HEK293 (cell line): ENCODE results near the gene STIL.

Experiments
- CTCF ChIA-PET: fragments of 350-600 bp; formaldehyde crosslinking; extraction: SDS; loops from one replicate; lab custom pipeline; 2021; ENCODE audit warnings: antibody characterized with exemption; lab: Yijun Ruan, JAX
- POLR2A ChIA-PET: fragments of 300-600 bp; formaldehyde crosslinking; extraction: SDS; loops from one replicate; lab custom pipeline; 2020; ENCODE audit warnings: antibody characterized with exemption, inconsistent platforms; lab: Yijun Ruan, JAX
- H3K27ac ChIP-seq: fragments of 200-500 bp; sonication (Bioruptor generic); 2 replicates; pipeline ENCODE4 v1.5.1; 2014; ENCODE audit warnings: low read depth, low read length, control low read depth, inconsistent platforms; ENCODE audit errors: extremely low read depth
- H3K36me3 ChIP-seq, 2 experiments: fragments of 200-500 bp in 1 of 2; sonication (Bioruptor generic) in 1 of 2; 1 replicate in 1 of 2; 2 replicates in 1 of 2; pipeline ENCODE4 v1.5.1; 2014 to 2017; ENCODE audit warnings: inconsistent platforms in 2 of 2, low read length in 2 of 2; ENCODE audit not compliant: control insufficient read depth in 2 of 2, insufficient read depth in 1 of 2
- H3K4me1 ChIP-seq: fragments of 200-500 bp; sonication (Bioruptor generic); 2 replicates; pipeline ENCODE4 v1.5.1; 2014; ENCODE audit warnings: mild to moderate bottlenecking, low read length, inconsistent platforms; ENCODE audit not compliant: control insufficient read depth, insufficient read depth
- H3K4me3 ChIP-seq: 2 replicates; pipeline ENCODE4 v1.5.1; 2011; ENCODE audit warnings: low read depth, mild to moderate bottlenecking, control low read depth, low read length, moderate library complexity
- H3K9me3 ChIP-seq: fragments of 200-500 bp; sonication (Bioruptor generic); 2 replicates; pipeline ENCODE4 v1.5.1; 2014; ENCODE audit warnings: low read depth, low read length, inconsistent platforms; ENCODE audit not compliant: control insufficient read depth, insufficient read depth
- KLF10 ChIP-seq: fragments of 450-650 bp; IDR thresholded peaks from 2 replicates; pipeline ENCODE4 v1.5.1; 2018; ENCODE audit warnings: missing biosample characterization, mild to moderate bottlenecking, missing genetic modification characterization
- MYNN ChIP-seq: fragments of 450-650 bp; formaldehyde crosslinking; IDR thresholded peaks from 2 replicates; pipeline ENCODE4 v1.5.1; 2016; ENCODE audit warnings: missing biosample characterization, missing genetic modification characterization, borderline replicate concordance
- OSR2 ChIP-seq: fragments of 450-650 bp; formaldehyde crosslinking; IDR thresholded peaks from 2 replicates; pipeline ENCODE4 v1.5.1; 2016; ENCODE audit warnings: missing biosample characterization, missing genetic modification characterization
- PRDM1 ChIP-seq: fragments of 450-650 bp; formaldehyde crosslinking; IDR thresholded peaks from 2 replicates; pipeline ENCODE4; 2016; ENCODE audit warnings: missing biosample characterization, missing genetic modification characterization
- WT1 ChIP-seq: fragments of 450-650 bp; formaldehyde crosslinking; IDR thresholded peaks from 2 replicates; pipeline ENCODE4 v1.5.1; 2016; ENCODE audit warnings: missing biosample characterization, missing genetic modification characterization
- ZFHX2 ChIP-seq: fragments of 450-650 bp; formaldehyde crosslinking; conservative IDR thresholded peaks from 2 replicates; pipeline ENCODE4 v1.5.1; 2016; ENCODE audit warnings: missing biosample characterization, missing genetic modification characterization
- ZFP41 ChIP-seq: fragments of 450-650 bp; formaldehyde crosslinking; IDR thresholded peaks from 2 replicates; pipeline ENCODE4 v1.5.1; 2016; ENCODE audit warnings: missing biosample characterization, missing genetic modification characterization, borderline replicate concordance
- ZNF146 ChIP-seq: fragments of 450-650 bp; formaldehyde crosslinking; IDR thresholded peaks from 2 replicates; pipeline ENCODE4 v1.5.1; 2016; ENCODE audit warnings: missing biosample characterization, missing genetic modification characterization
- ZNF2 ChIP-seq: fragments of 450-650 bp; formaldehyde crosslinking; IDR thresholded peaks from 2 replicates; pipeline ENCODE4 v1.5.1; 2016; ENCODE audit warnings: missing biosample characterization, missing genetic modification characterization
- ZNF214 ChIP-seq: fragments of 450-650 bp; formaldehyde crosslinking; IDR thresholded peaks from 2 replicates; pipeline ENCODE4 v1.5.1; 2017; ENCODE audit warnings: missing biosample characterization, mild to moderate bottlenecking, missing genetic modification characterization, borderline replicate concordance
- ZNF221 ChIP-seq: fragments of 450-650 bp; formaldehyde crosslinking; IDR thresholded peaks from 2 replicates; pipeline ENCODE4 v1.5.1; 2017; ENCODE audit warnings: missing biosample characterization, missing genetic modification characterization, borderline replicate concordance
- ZNF292 ChIP-seq: fragments of 450-650 bp; formaldehyde crosslinking; IDR thresholded peaks from 2 replicates; pipeline ENCODE4 v1.5.1; 2016; ENCODE audit warnings: low read depth, missing biosample characterization, missing genetic modification characterization, borderline replicate concordance
- ZNF366 ChIP-seq: fragments of 450-650 bp; formaldehyde crosslinking; conservative IDR thresholded peaks from 2 replicates; pipeline ENCODE4 v1.5.1; 2016; ENCODE audit warnings: missing biosample characterization, missing genetic modification characterization
- ZNF423 ChIP-seq: fragments of 450-650 bp; formaldehyde crosslinking; IDR thresholded peaks from 2 replicates; pipeline ENCODE4 v1.5.1; 2016; ENCODE audit warnings: missing biosample characterization, missing genetic modification characterization
- ZNF571 ChIP-seq: fragments of 450-650 bp; formaldehyde crosslinking; IDR thresholded peaks from 2 replicates; pipeline ENCODE4 v1.5.0; 2017; ENCODE audit warnings: missing biosample characterization, missing genetic modification characterization
- ZNF600 ChIP-seq: fragments of 450-650 bp; formaldehyde crosslinking; IDR thresholded peaks from 2 replicates; pipeline ENCODE4 v1.5.1; 2016; ENCODE audit warnings: missing biosample characterization, missing genetic modification characterization
- ZNF639 ChIP-seq: fragments of 450-650 bp; formaldehyde crosslinking; IDR thresholded peaks from 2 replicates; pipeline ENCODE4 v1.5.1; 2016; ENCODE audit warnings: missing biosample characterization, missing genetic modification characterization
- TF ChIP-seq, protein P1 (sequence below): fragments of 450-650 bp; formaldehyde crosslinking; IDR thresholded peaks from 2 replicates; pipeline ENCODE4 v1.5.1; 2016; ENCODE audit warnings: missing biosample characterization, missing genetic modification characterization
- TF ChIP-seq, protein P2 (sequence below): fragments of 450-650 bp; formaldehyde crosslinking; IDR thresholded peaks from 2 replicates; pipeline ENCODE4 v1.5.1; 2017; ENCODE audit warnings: missing biosample characterization, missing genetic modification characterization

The STIL gene

GRCh38 chr1:47235241-47235681 is 78.7 kb downstream of the STIL start (continued):
- TF ChIP-seq, protein P1, sequence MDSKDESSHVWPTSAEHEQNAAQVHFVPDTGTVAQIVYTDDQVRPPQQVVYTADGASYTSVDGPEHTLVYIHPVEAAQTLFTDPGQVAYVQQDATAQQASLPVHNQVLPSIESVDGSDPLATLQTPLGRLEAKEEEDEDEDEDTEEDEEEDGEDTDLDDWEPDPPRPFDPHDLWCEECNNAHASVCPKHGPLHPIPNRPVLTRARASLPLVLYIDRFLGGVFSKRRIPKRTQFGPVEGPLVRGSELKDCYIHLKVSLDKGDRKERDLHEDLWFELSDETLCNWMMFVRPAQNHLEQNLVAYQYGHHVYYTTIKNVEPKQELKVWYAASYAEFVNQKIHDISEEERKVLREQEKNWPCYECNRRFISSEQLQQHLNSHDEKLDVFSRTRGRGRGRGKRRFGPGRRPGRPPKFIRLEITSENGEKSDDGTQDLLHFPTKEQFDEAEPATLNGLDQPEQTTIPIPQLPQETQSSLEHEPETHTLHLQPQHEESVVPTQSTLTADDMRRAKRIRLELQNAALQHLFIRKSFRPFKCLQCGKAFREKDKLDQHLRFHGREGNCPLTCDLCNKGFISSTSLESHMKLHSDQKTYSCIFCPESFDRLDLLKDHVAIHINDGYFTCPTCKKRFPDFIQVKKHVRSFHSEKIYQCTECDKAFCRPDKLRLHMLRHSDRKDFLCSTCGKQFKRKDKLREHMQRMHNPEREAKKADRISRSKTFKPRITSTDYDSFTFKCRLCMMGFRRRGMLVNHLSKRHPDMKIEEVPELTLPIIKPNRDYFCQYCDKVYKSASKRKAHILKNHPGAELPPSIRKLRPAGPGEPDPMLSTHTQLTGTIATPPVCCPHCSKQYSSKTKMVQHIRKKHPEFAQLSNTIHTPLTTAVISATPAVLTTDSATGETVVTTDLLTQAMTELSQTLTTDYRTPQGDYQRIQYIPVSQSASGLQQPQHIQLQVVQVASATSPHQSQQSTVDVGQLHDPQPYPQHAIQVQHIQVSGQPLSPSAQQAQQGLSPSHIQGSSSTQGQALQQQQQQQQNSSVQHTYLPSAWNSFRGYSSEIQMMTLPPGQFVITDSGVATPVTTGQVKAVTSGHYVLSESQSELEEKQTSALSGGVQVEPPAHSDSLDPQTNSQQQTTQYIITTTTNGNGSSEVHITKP (tag by site-specific recombination): no peak
- TF ChIP-seq ZNF423 (tag by site-specific recombination) (no peak), ZNF571 (tag by site-specific recombination) (no peak), ZNF146 (tag by site-specific recombination) (no peak)

DNA sequence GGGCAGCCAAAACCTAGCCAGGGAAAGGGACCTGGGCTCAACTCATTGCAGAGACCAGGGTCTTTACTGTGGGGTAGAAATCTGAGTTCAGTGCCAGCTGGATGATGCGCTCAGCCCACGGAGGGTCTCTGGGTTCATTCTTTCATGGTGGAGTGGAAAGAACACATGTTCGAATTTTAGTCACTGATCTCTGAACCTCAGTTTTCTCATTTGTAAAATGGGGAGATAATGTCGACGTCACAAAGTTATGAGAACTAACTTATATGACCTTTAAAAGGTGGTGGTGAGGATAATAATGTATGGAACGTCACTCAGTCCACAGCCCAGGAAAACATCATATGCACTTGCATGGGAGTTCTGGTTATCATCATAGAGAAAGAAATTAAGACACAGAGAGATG is 80.8 kb downstream of the STIL start:
- CTCF ChIA-PET: interaction anchor here (0.6 to 1.0 kb wide), 2 partner anchors 40 kb away, joined by 3 to 4 read pairs; no protein-coding TSS in a partner anchor
- H3K27ac ChIP-seq: no peak overlapping the region
- no peaks in the 10 kb centered on the region for H3K9me3 ChIP-seq
- H3K4me1 ChIP-seq: no peaks in the 10 kb centered on the region
- H3K4me3 ChIP-seq: no peak overlapping the region
- no peaks in the 10 kb centered on the region for H3K36me3 ChIP-seq
- TF ChIP-seq ZNF600 (tag by site-specific recombination): no peak
- TF ChIP-seq, all 188 proteins: peak for 0
- POLR2A ChIA-PET: no interaction called here

GRCh38 chr1:47232187-47232874 is 81.6 kb downstream of the STIL start, which contains the start of gene TAL1:
Gene TAL1 (minus strand): TSS chr1:47232225. CDS start chr1:47225888, 6,337 bp downstream.
- no peak within 1 kb of the TSS for H3K4me3 ChIP-seq
- ChIA-PET CTCF (interaction anchor here (1.0 kb wide), 1 partner anchor 39 kb away, joined by 3 read pairs; no protein-coding TSS in a partner anchor), POLR2A (no interaction called here)
- H3K4me1 ChIP-seq: no peaks in the 10 kb centered on the region
- no peaks in the 10 kb centered on the region for H3K9me3 ChIP-seq
- no peak within 1 kb of the TSS for H3K27ac ChIP-seq
- TF ChIP-seq KLF10 (no peak), ZFHX2 (tag by site-specific recombination) (no peak), ZNF366 (no peak)
- TF ChIP-seq, protein P2, sequence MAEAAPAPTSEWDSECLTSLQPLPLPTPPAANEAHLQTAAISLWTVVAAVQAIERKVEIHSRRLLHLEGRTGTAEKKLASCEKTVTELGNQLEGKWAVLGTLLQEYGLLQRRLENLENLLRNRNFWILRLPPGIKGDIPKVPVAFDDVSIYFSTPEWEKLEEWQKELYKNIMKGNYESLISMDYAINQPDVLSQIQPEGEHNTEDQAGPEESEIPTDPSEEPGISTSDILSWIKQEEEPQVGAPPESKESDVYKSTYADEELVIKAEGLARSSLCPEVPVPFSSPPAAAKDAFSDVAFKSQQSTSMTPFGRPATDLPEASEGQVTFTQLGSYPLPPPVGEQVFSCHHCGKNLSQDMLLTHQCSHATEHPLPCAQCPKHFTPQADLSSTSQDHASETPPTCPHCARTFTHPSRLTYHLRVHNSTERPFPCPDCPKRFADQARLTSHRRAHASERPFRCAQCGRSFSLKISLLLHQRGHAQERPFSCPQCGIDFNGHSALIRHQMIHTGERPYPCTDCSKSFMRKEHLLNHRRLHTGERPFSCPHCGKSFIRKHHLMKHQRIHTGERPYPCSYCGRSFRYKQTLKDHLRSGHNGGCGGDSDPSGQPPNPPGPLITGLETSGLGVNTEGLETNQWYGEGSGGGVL (tag by site-specific recombination): no peak
- no peaks in the 10 kb centered on the region for H3K36me3 ChIP-seq

DNA sequence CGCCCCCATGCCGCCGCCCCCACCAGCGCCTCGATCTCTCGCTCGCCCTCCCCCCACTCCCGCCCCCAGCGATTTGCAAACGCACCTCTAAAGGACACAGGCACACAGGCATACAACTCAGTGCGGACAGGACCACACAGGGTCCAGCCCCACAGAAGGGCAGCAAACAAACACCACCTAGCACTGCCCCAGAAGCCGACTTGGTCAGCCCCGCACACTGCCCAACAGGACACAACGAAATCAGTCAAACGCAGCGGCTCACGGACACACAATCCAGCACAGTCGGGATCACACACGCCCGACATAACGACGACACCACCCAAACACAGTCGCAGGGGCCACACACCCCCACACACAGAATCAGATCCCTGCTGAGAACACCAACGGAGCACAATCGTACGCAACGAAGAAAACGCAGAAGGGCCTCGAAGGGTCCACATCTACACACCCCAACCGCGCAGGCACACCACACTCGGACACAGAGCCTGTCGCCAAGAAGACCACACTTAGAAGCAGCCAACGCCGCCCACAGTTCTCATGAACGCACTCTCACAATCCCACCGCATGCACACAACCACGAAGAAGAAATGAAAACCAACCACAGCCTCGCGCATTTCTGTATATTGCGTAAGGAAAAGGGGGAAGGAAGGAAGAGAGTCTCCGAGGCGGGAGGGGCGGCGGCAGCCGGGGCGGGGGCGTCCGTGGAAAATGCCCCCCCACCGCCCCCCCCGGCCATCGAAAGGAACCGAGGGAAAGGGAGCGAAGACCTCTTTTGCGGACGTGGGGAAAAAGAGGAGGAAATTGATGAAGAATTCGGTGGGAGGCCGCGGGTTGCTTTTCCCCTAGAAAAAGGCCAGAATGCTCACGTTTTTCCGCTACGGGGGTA is 82.4 kb downstream of the STIL start:
- CTCF ChIA-PET: no interaction called here
- TF ChIP-seq ZFP41 (tag by site-specific recombination): no peak
- no peak for TF ChIP-seq MYNN (tag by site-specific recombination)
- no peak for TF ChIP-seq WT1 (tag by site-specific recombination)
- TF ChIP-seq OSR2 (tag by site-specific recombination): no peak
- no peak for TF ChIP-seq ZNF292 (tag by site-specific recombination)
- TF ChIP-seq PRDM1 (tag by site-specific recombination): no peak
- no peak for TF ChIP-seq ZNF214 (tag by site-specific recombination)
- no peak for TF ChIP-seq ZNF2 (tag by site-specific recombination)
- no peak for TF ChIP-seq ZNF639 (tag by site-specific recombination)
- no peak for TF ChIP-seq ZNF221 (tag by site-specific recombination)
- POLR2A ChIA-PET: no interaction called here

More for the DNA sequence above, 82.4 kb downstream of the STIL start:
- Histone ChIP-seq H3K27ac (no peak overlapping the region), H3K9me3 (no peaks in the 10 kb centered on the region), H3K4me3 (no peak overlapping the region), H3K36me3 (no peaks in the 10 kb centered on the region), H3K4me1 (no peaks in the 10 kb centered on the region)
